Stomach smooth muscle (tissue), 2 donors: ENCODE results near the gene KIAA0753.
A peak's percentile ranks its signal among the peaks of the same experiment; 100 is the strongest.

Experiments used
- H3K27ac ChIP-seq: one replicate; pipeline ENCODE4 v1.7.0; 2013; ENCODE audit warnings: mild to moderate bottlenecking, low read length, inconsistent platforms
- H3K27me3 ChIP-seq, 2 donors: one replicate each; pipeline ENCODE4 v1.7.0; 2013; ENCODE audit warnings: low read length in 2 of 2; ENCODE audit not compliant: insufficient read depth in 2 of 2, control insufficient read depth in 1 of 2
- H3K36me3 ChIP-seq, 2 donors: one replicate each; pipeline ENCODE4 v1.7.0; 2013; ENCODE audit warnings: low read length in 2 of 2; ENCODE audit not compliant: control insufficient read depth in 2 of 2, insufficient read depth in 2 of 2
- H3K4me1 ChIP-seq: one replicate; pipeline ENCODE4 v1.7.0; 2013; ENCODE audit warnings: low read length; ENCODE audit not compliant: control insufficient read depth, insufficient read depth
- H3K4me3 ChIP-seq, 2 donors: one replicate each; pipeline ENCODE4 v1.7.0; 2013; ENCODE audit warnings: low read length in 2 of 2
- H3K9ac ChIP-seq, 2 donors: one replicate each; pipeline ENCODE4 v1.7.0; 2013; ENCODE audit warnings: low read length in 2 of 2, mild to moderate bottlenecking in 1 of 2
- H3K9me3 ChIP-seq, 2 donors: one replicate each; pipeline ENCODE4 v1.7.0; 2013; ENCODE audit warnings: low read length in 2 of 2; ENCODE audit not compliant: control insufficient read depth in 2 of 2
- donor health status: healthy.
- donor health status: Pancreatic carcinoma.

Gene KIAA0753

DNA sequence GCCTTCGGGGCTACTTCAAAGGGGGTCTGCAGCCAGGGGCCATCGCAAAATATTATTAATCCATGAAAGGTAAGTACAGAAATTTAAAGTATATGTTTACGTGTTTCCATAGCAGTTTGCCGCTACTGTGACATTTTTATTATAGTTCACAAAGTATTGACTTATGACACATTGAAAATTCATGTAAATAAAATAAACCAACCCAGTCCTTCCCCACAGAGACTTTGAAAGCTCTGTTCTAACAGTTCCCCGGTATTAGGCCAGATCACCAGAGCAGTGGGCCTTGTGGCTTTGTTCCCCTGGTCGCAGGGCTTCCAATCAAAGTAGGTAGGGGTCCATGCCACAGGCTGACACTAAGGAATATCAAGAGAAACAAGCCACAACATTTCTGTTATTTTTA is 13.9 kb downstream of the KIAA0753 start:
- H3K9ac ChIP-seq = no peak overlapping the region
- no peak overlapping the region for H3K27ac ChIP-seq
- H3K36me3 ChIP-seq = peaks cover 18 to 28% of the 10 kb centered on the region in 2 donors
- no peaks in the 10 kb centered on the region for H3K27me3 ChIP-seq
- H3K4me1 ChIP-seq = no peaks in the 10 kb centered on the region
- no peak overlapping the region for H3K4me3 ChIP-seq
- no peaks in the 10 kb centered on the region for H3K9me3 ChIP-seq

DNA sequence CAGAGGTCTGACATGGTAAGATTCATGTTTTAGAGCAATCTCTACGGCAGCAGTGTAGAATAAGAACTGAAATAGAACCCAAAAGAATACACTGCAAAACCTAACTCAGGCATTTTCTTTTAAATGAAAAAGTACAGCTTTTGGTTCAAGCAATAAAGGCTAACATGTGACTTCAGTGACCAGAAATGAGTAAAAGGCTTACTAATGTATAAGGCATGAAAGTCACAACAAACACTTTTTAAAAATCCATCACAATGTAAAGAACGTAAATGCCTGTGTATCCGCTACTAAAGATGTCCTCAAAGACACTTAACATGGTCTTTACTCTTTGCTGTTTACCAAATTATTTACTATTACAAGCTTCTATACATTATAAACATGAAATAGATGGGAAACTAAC is 16.6 kb downstream of the KIAA0753 start:
- H3K4me3 ChIP-seq = no peak overlapping the region
- no peak overlapping the region for H3K27ac ChIP-seq
- H3K36me3 ChIP-seq = peaks cover 14 to 28% of the 10 kb centered on the region in 2 donors
- no peaks in the 10 kb centered on the region for H3K27me3 ChIP-seq
- H3K9me3 ChIP-seq = no peaks in the 10 kb centered on the region
- no peaks in the 10 kb centered on the region for H3K4me1 ChIP-seq
- no peak overlapping the region for H3K9ac ChIP-seq

GRCh38 chr17:6611231-6611630 is 29.3 kb downstream of the KIAA0753 start:
- Histone ChIP-seq H3K27ac (no peak overlapping the region), H3K36me3 (peaks cover 36 to 39% of the 10 kb centered on the region in 2 donors), H3K9ac (no peak overlapping the region), H3K27me3 (no peaks in the 10 kb centered on the region), H3K4me3 (no peak overlapping the region), H3K9me3 (no peaks in the 10 kb centered on the region), H3K4me1 (no peaks in the 10 kb centered on the region)

GRCh38 chr17:6610011-6610410 is 30.5 kb downstream of the KIAA0753 start:
- peaks cover 49% of the 10 kb centered on the region in 2 donors for H3K36me3 ChIP-seq
- no peak overlapping the region for H3K9ac ChIP-seq
- no peaks in the 10 kb centered on the region for H3K9me3 ChIP-seq
- no peaks in the 10 kb centered on the region for H3K4me1 ChIP-seq
- H3K27ac ChIP-seq = no peak overlapping the region
- no peak overlapping the region for H3K4me3 ChIP-seq
- H3K27me3 ChIP-seq = no peaks in the 10 kb centered on the region

- Histone ChIP-seq H3K36me3 (peaks cover 49 to 50% of the 10 kb centered on the region in 2 donors), H3K27ac (no peak overlapping the region), H3K4me3 (no peak overlapping the region), H3K27me3 (no peaks in the 10 kb centered on the region), H3K4me1 (peaks cover 4% of the 10 kb centered on the region), H3K9me3 (no peaks in the 10 kb centered on the region), H3K9ac (no peak overlapping the region)
Measured at GRCh38 chr17:6608321-6608720, 32.2 kb downstream of the KIAA0753 start.

GRCh38 chr17:6605142-6605541 is 35.4 kb downstream of the KIAA0753 start:
- peaks cover 4% of the 10 kb centered on the region for H3K4me1 ChIP-seq
- no peak overlapping the region for H3K27ac ChIP-seq
- no peaks in the 10 kb centered on the region for H3K27me3 ChIP-seq
- H3K4me3 ChIP-seq = no peak overlapping the region
- no peaks in the 10 kb centered on the region for H3K9me3 ChIP-seq
- H3K9ac ChIP-seq = no peak overlapping the region
- H3K36me3 ChIP-seq = peaks cover 43 to 48% of the 10 kb centered on the region in 2 donors

DNA sequence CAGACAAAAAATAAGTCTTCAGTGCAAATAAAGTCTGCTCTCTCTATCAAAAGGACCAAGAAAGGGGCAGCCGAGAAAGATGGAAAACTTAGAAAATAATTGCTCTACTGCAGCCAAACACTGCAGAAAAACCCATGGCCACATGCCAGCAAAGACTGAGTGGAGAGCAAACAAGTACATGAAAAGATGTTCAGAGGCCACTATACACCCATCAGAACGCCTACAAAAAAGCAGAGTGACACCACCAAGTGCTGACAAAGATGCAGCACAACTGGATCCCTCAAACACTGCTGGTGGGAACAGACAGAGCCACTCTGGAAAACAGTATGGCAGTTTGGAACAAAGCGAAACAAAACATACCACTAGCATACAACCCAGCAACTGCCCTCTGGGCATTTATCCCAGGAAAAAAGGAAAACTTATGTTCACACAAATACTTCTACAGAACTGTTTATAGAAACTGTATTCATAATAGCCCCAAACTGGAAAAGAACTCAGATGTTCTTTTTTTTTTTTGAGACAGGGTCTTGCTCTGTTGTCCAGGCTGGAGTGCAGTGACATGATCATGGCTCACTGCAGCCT is 36.7 kb downstream of the KIAA0753 start:
- H3K36me3 ChIP-seq = peaks cover 32 to 51% of the 10 kb centered on the region in 2 donors
- H3K9ac ChIP-seq = peak overlapping the region in 1 of 2 donors; percentile 3
- H3K27me3 ChIP-seq = no peaks in the 10 kb centered on the region
- no peak overlapping the region for H3K27ac ChIP-seq
- H3K9me3 ChIP-seq = no peaks in the 10 kb centered on the region
- no peak overlapping the region for H3K4me3 ChIP-seq
- peaks cover 4% of the 10 kb centered on the region for H3K4me1 ChIP-seq

GRCh38 chr17:6602141-6602540 is 38.4 kb downstream of the KIAA0753 start:
- Histone ChIP-seq H3K4me3 (no peak overlapping the region), H3K9me3 (no peaks in the 10 kb centered on the region), H3K36me3 (peaks cover 23 to 50% of the 10 kb centered on the region in 2 donors), H3K27ac (no peak overlapping the region), H3K27me3 (no peaks in the 10 kb centered on the region), H3K4me1 (peaks cover 4% of the 10 kb centered on the region), H3K9ac (no peak overlapping the region)

- H3K9ac ChIP-seq = no peak overlapping the region
- H3K4me1 ChIP-seq = peaks cover 4% of the 10 kb centered on the region
- no peak overlapping the region for H3K27ac ChIP-seq
- H3K27me3 ChIP-seq = no peaks in the 10 kb centered on the region
- peaks cover 20 to 42% of the 10 kb centered on the region in 2 donors for H3K36me3 ChIP-seq
- H3K9me3 ChIP-seq = no peaks in the 10 kb centered on the region
- H3K4me3 ChIP-seq = no peak overlapping the region
Measured at GRCh38 chr17:6599364-6599763, 41.1 kb downstream of the KIAA0753 start.

DNA sequence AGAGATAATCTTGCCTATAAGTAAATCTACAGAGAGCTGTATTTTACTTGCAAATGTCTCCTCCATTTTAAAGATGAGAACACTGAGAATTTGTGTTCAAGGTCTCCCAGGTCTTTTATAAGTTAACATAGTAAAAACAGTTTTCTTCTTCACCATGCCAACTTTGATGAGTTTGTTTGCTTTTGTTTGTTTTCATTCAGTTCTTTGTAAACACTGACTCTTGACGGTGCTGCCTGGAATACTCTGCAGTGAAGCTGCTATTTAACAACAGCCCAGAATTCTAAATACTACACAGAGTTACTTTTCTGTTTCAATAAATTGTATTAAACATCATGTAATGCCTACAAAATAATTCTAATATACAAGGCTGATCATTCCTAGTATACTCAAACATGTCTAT is 42.8 kb downstream of the KIAA0753 start:
- no peak overlapping the region for H3K9ac ChIP-seq
- no peaks in the 10 kb centered on the region for H3K4me1 ChIP-seq
- H3K4me3 ChIP-seq = no peak overlapping the region
- H3K9me3 ChIP-seq = no peaks in the 10 kb centered on the region
- H3K27me3 ChIP-seq = no peaks in the 10 kb centered on the region
- peaks cover 22 to 48% of the 10 kb centered on the region in 2 donors for H3K36me3 ChIP-seq
- no peak overlapping the region for H3K27ac ChIP-seq

- no peak overlapping the region for H3K27ac ChIP-seq
- peaks cover 27 to 48% of the 10 kb centered on the region in 2 donors for H3K36me3 ChIP-seq
- no peaks in the 10 kb centered on the region for H3K4me1 ChIP-seq
- H3K4me3 ChIP-seq = no peak overlapping the region
- no peaks in the 10 kb centered on the region for H3K27me3 ChIP-seq
- H3K9me3 ChIP-seq = no peaks in the 10 kb centered on the region
- H3K9ac ChIP-seq = no peak overlapping the region
Measured at GRCh38 chr17:6596941-6597340, 43.6 kb downstream of the KIAA0753 start.
